B cell (primary cell): Measurements from ENCODE around the gene AGAP1. TPM values are rescaled to one million over a fixed set of nuclear protein-coding genes. Genes with fewer than 3 reads are reported as not detected.

Experiments used
- ATAC-seq: fragments of 200-7000 bp; cut with Tn5 transposase; one replicate; pipeline ENCODE4 v1.10.0; 2021; ENCODE audit warnings: low read depth, mild to moderate bottlenecking, moderate number of reproducible peaks, moderate library complexity
- CTCF ChIA-PET: fragments of 350-600 bp; sonication (Branson Sonifier 250); formaldehyde crosslinking; loops from one replicate; lab custom pipeline; 2021; ENCODE audit warnings: antibody characterized with exemption, inconsistent platforms; lab: Charles Lee
- POLR2A ChIA-PET: fragments of 350-600 bp; sonication (Branson Sonifier 250); formaldehyde crosslinking; loops from one replicate; lab custom pipeline; 2021; ENCODE audit warnings: antibody characterized with exemption; lab: Charles Lee
- DNase-seq: peaks from one replicate; pipeline ENCODE4 v3.0.0; 2013
- H2AFZ ChIP-seq: 2 replicates; pipeline ENCODE4 v1.6.1; 2012; ENCODE audit warnings: mild to moderate bottlenecking, low read depth, low read length; ENCODE audit not compliant: insufficient read depth, poor library complexity, severe bottlenecking
- H3K27ac ChIP-seq, 2 donors: 1 replicate in 1 of 2; 2 replicates in 1 of 2; pipeline ENCODE4 v1.5.1; 2012 to 2013; ENCODE audit warnings: low read length in 2 of 2, mild to moderate bottlenecking in 2 of 2, moderate library complexity in 1 of 2
- H3K27me3 ChIP-seq, 4 experiments: fragments of 200-600 bp in 1 of 4; sonication (generic) in 1 of 4; replicated peaks in 1 of 4; 1 replicate in 2 of 4; 2 replicates in 2 of 4; pipeline versions ENCODE4 v1.6.1 to v1.7.0; 2013 to 2016; ENCODE audit warnings: low read length in 3 of 4, mild to moderate bottlenecking in 2 of 4, mixed read lengths in 1 of 4, moderate library complexity in 1 of 4; ENCODE audit not compliant: insufficient read depth in 4 of 4, control insufficient read depth in 3 of 4; ENCODE audit errors: control extremely low read depth in 1 of 4
- H3K36me3 ChIP-seq, 2 experiments: replicated peaks in 1 of 2; 1 replicate in 1 of 2; 2 replicates in 1 of 2; pipeline versions ENCODE4 v1.6.1 to v1.7.1; 2013; ENCODE audit warnings: low read length in 1 of 2; ENCODE audit not compliant: insufficient read depth in 2 of 2, control insufficient read depth in 1 of 2; ENCODE audit errors: control extremely low read depth in 1 of 2, extremely low read depth in 1 of 2
- H3K4me1 ChIP-seq, 2 donors: fragments of 200-600 bp in 1 of 2; sonication (generic) in 1 of 2; 1 replicate in 1 of 2; 2 replicates in 1 of 2; pipeline versions ENCODE4 v1.5.1 to v1.6.1; 2013 to 2017; ENCODE audit warnings: low read length in 2 of 2; ENCODE audit not compliant: control insufficient read depth in 2 of 2, insufficient read depth in 2 of 2
- H3K4me2 ChIP-seq: replicated peaks from 2 replicates; pipeline ENCODE3; 2012; ENCODE audit warnings: mild to moderate bottlenecking, low read depth, low read length; ENCODE audit not compliant: poor library complexity, severe bottlenecking
- H3K4me3 ChIP-seq, 5 experiments: fragments of 200-600 bp in 1 of 5; sonication (generic) in 1 of 5; 1 replicate in 3 of 5; 2 replicates in 2 of 5; pipeline versions ENCODE4 v1.5.1 to v1.7.0; 2011 to 2016; ENCODE audit warnings: low read length in 4 of 5, mild to moderate bottlenecking in 4 of 5, low read depth in 2 of 5, control low read depth in 1 of 5, moderate library complexity in 1 of 5; ENCODE audit not compliant: insufficient read depth in 1 of 5; ENCODE audit errors: control extremely low read depth in 1 of 5, extremely low read depth in 1 of 5
- H3K79me2 ChIP-seq: fragments of 200-600 bp; sonication (generic); one replicate; pipeline ENCODE4 v1.6.0; 2016; ENCODE audit warnings: low read length; ENCODE audit not compliant: control insufficient read depth, insufficient read depth
- H3K9ac ChIP-seq: fragments of 200-600 bp; sonication (generic); 2 replicates; pipeline ENCODE4 v1.6.1; 2017; ENCODE audit warnings: mild to moderate bottlenecking, low read length, moderate library complexity
- H3K9me3 ChIP-seq, 3 donors: one replicate each; pipeline versions ENCODE4 v1.6.1 to v1.7.1; 2013; ENCODE audit warnings: low read length in 2 of 3; ENCODE audit not compliant: control insufficient read depth in 2 of 3, insufficient read depth in 1 of 3; ENCODE audit errors: control extremely low read depth in 1 of 3
- H4K20me1 ChIP-seq: 2 replicates; pipeline ENCODE4 v1.6.0; 2012; ENCODE audit warnings: mild to moderate bottlenecking, low read length; ENCODE audit not compliant: insufficient read depth, control insufficient read depth, poor library complexity, severe bottlenecking
- H3K27ac Mint-ChIP-seq: one replicate; pipeline ENCODE4 v1.8.0; 2021; ENCODE audit warnings: mixed read lengths
- H3K27me3 Mint-ChIP-seq: one replicate; pipeline ENCODE4 v1.8.0; 2021; ENCODE audit warnings: mixed read lengths
- H3K4me1 Mint-ChIP-seq: one replicate; pipeline ENCODE4 v1.8.0; 2021; ENCODE audit warnings: mixed read lengths
- H3K4me3 Mint-ChIP-seq: one replicate; pipeline ENCODE4 v1.8.0; 2021; ENCODE audit warnings: mixed read lengths
- H3K9me3 Mint-ChIP-seq: one replicate; pipeline ENCODE4 v1.8.0; 2022; ENCODE audit warnings: mixed read lengths; ENCODE audit not compliant: insufficient read depth
- EZH2 ChIP-seq: IDR thresholded peaks from 2 replicates; pipeline ENCODE4 v1.6.1; 2012; ENCODE audit warnings: borderline replicate concordance, low read depth, mild to moderate bottlenecking, moderate library complexity, low read length; ENCODE audit not compliant: insufficient read depth, poor library complexity, severe bottlenecking
- WGBS: methylation state at CpG from one replicate; pipeline ENCODE4 v1.1.5; 2013; ENCODE audit warnings: missing lambda C conversion rate; ENCODE audit not compliant: insufficient coverage; 5-methylcytosine and 5-hydroxymethylcytosine counted together
- intact Hi-C: fragments of 100-400 bp; cut with micrococcal nuclease; formaldehyde crosslinking; loops from one replicate; pipeline ENCODE4 v1.10.0; 2022
- polyA plus RNA-seq: library from polyadenylated mRNA; depleted of rRNA; stranded (reverse); fragments of >200 nt; gene quantifications from 2 replicates; pipeline ENCODE4 v1.2.3, GENCODE V29; 2012
- total RNA-seq, 2 donors: library from RNA; stranded (reverse); fragments of 120-200 nt in 1 of 2; gene quantifications; 1 replicate in 1 of 2; 2 replicates in 1 of 2; pipeline versions ENCODE4 v1.2.3 to v1.2.4, GENCODE V29; 2013 to 2022
- TF ChIP-seq, protein P1 (sequence below): fragments of 200-600 bp; IDR thresholded peaks from one replicate; pipeline ENCODE4 v1.8.0; 2022; ENCODE audit warnings: antibody characterized with exemption, mild to moderate bottlenecking

Gene AGAP1
- total and polyA plus RNA-seq, 2 donors (not counting 1 experiment from before 2014, with no cell fraction given): 0.01 TPM; not detected in 1

- Histone ChIP-seq H3K4me2 (no peak overlapping the region), H3K36me3 (no peaks in the 10 kb centered on the region), H4K20me1 (no peaks in the 10 kb centered on the region), H3K9ac (no peak overlapping the region), H3K79me2 (no peaks in the 10 kb centered on the region), H3K4me3 (no peak overlapping the region), H3K4me1 (no peaks in the 10 kb centered on the region), H3K27ac (no peak overlapping the region), H2AFZ (no peak overlapping the region), H3K27me3 (no peaks in the 10 kb centered on the region), H3K9me3 (no peaks in the 10 kb centered on the region)
- Mint-ChIP-seq H3K9me3 (no peaks in the 10 kb centered on the region), H3K4me1 (no peaks in the 10 kb centered on the region), H3K27ac (no peak overlapping the region), H3K27me3 (peaks cover 3% of the 10 kb centered on the region), H3K4me3 (no peak overlapping the region)
- DNase-seq (no peak), ATAC-seq (no peak)
- CTCF ChIA-PET: no interaction called here
- intact Hi-C loops: no loop called here
- POLR2A ChIA-PET: no interaction called here
- TF ChIP-seq, protein P1, sequence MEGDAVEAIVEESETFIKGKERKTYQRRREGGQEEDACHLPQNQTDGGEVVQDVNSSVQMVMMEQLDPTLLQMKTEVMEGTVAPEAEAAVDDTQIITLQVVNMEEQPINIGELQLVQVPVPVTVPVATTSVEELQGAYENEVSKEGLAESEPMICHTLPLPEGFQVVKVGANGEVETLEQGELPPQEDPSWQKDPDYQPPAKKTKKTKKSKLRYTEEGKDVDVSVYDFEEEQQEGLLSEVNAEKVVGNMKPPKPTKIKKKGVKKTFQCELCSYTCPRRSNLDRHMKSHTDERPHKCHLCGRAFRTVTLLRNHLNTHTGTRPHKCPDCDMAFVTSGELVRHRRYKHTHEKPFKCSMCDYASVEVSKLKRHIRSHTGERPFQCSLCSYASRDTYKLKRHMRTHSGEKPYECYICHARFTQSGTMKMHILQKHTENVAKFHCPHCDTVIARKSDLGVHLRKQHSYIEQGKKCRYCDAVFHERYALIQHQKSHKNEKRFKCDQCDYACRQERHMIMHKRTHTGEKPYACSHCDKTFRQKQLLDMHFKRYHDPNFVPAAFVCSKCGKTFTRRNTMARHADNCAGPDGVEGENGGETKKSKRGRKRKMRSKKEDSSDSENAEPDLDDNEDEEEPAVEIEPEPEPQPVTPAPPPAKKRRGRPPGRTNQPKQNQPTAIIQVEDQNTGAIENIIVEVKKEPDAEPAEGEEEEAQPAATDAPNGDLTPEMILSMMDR: no peak
- TF ChIP-seq EZH2: no peak
- WGBS: 86% methylated on average over 9 of the region's 11 CpGs
Measured at GRCh38 chr2:235839226-235839625, 345.4 kb downstream of the AGAP1 start.

DNA sequence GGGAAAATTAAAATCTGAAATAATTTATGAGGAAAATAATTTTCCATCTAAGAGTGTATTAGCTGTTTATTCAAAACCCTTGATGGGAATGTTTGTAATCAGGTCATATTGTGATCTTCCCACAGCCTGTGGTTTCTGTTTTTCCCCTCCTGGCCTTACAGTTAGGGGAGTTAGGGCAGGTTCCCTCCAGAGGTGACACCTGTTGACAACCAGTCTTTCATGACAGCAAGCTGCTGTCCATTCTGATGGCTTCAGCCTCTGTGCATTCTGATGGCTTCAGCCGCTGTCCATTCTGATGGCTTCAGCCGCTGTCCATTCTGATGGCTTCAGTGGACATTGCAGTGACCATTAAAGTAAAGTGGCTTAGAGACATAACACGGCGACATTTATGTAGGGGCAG lies 346.1 kb downstream of the AGAP1 start:
- ChIA-PET CTCF (no interaction called here), POLR2A (no interaction called here)
- Histone ChIP-seq H3K79me2 (no peaks in the 10 kb centered on the region), H3K36me3 (no peaks in the 10 kb centered on the region), H3K9ac (no peak overlapping the region), H3K9me3 (no peaks in the 10 kb centered on the region), H3K4me2 (no peak overlapping the region), H3K27ac (no peak overlapping the region), H2AFZ (no peak overlapping the region), H3K27me3 (no peaks in the 10 kb centered on the region), H3K4me3 (no peak overlapping the region), H3K4me1 (no peaks in the 10 kb centered on the region), H4K20me1 (no peaks in the 10 kb centered on the region)
- DNase-seq (no peak), ATAC-seq (no peak)
- Mint-ChIP-seq H3K9me3 (no peaks in the 10 kb centered on the region), H3K4me1 (no peaks in the 10 kb centered on the region), H3K4me3 (no peak overlapping the region), H3K27ac (no peak overlapping the region), H3K27me3 (peaks cover 3% of the 10 kb centered on the region)
- TF ChIP-seq, protein P1: no peak
- intact Hi-C loops: no loop called here
- WGBS: 95% methylated on average over 4 of the region's 4 CpGs
